ENCODE data around the gene CPB2. TPM values are rescaled to one million over a fixed set of nuclear protein-coding genes. Genes with fewer than 3 reads are reported as not detected.

CPB2 gene
- total RNA-seq, 1 experiment from 2014 or later = 0.15 TPM

DNA sequence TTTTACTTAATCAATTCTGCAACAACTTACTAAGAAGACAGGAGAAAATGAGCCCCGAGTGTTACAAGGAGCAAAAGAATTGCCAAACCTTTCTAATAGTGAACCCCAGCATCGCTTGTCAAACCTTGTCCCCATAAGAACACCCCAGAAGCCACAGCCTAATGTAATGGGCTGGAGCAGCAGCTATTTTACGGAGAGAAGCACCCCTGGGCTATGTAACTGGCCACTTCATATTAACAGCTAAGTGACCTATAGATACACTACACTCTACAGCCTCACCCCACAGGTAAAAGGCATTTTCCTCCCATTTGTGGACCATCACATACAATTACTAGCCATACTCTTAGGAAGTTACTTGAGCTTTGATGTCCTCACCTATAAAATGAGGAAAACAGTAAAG is 27.3 kb upstream of the CPB2 start:
- no peaks in the 10 kb centered on the region for H3K79me2 ChIP-seq (ENCODE audit: insufficient read depth, low read length)
- H3K4me3 ChIP-seq (replicated peaks in 1 of 2; ENCODE audit: low read depth in 1 of 2, low read length in 2 of 2) = no peak overlapping the region
- H4K20me1 ChIP-seq (ENCODE audit: insufficient read depth) = no peaks in the 10 kb centered on the region
- H3K27ac ChIP-seq (ENCODE audit: low read depth, low read length) = no peak overlapping the region
- no peaks in the 10 kb centered on the region for H3K36me3 ChIP-seq (ENCODE audit: control insufficient read depth in 1 of 2, insufficient read depth in 2 of 2, low read length in 2 of 2)
- H3K4me1 ChIP-seq (ENCODE audit: control insufficient read depth in 1 of 2, insufficient read depth in 2 of 2, low read length in 2 of 2) = peaks cover 16 to 18% of the 10 kb centered on the region in 2 experiments
- BruUV-seq (replicated peaks) = no TSS peak
- no peak overlapping the region for H2AFZ ChIP-seq (ENCODE audit: low read depth, low read length, poor library complexity, severe bottlenecking)
- DNase-seq (ENCODE audit: low read depth, low spot score) = no peak
- no peak overlapping the region for H3K4me2 ChIP-seq (ENCODE audit: low read length)
- H3K9me3 ChIP-seq (ENCODE audit: control insufficient read depth in 1 of 2, insufficient read depth in 1 of 2, low read depth in 1 of 2, low read length in 2 of 2) = no peaks in the 10 kb centered on the region
- CTCF ChIA-PET = interaction anchor here (0.8 kb wide), 1 partner anchor 324 kb away, joined by 3 read pairs; no protein-coding TSS in a partner anchor
- peaks cover 35% of the 10 kb centered on the region for H3K27me3 ChIP-seq (ENCODE audit: insufficient read depth, low read length)
- intact Hi-C loops (cut with micrococcal nuclease) = no loop called here
- no peak overlapping the region for H3K9ac ChIP-seq (ENCODE audit: low read length)
- POLR2A ChIA-PET = no interaction called here
- no peak for ATAC-seq
- RAD21 ChIA-PET (ENCODE audit: low non-redundant PET in 1 of 2, low total read pairs in 2 of 2, uncharacterized antibody in 2 of 2, unreplicated experiment in 2 of 2) = no interaction called here
- TF ChIP-seq SIN3A (IDR thresholded peaks at IDR 0.05; ENCODE audit: low read depth) = no peak
- no peak for TF ChIP-seq JUND (IDR thresholded peaks at IDR 0.05)
- TF ChIP-seq ZFX (IDR thresholded peaks at IDR 0.05) = no peak
- TF ChIP-seq CEBPB (IDR thresholded peaks at IDR 0.05; ENCODE audit: low read depth) = no peak
- no peak for TF ChIP-seq RAD21 (IDR thresholded peaks at IDR 0.05; ENCODE audit: low read depth)
- TF ChIP-seq, protein P1, sequence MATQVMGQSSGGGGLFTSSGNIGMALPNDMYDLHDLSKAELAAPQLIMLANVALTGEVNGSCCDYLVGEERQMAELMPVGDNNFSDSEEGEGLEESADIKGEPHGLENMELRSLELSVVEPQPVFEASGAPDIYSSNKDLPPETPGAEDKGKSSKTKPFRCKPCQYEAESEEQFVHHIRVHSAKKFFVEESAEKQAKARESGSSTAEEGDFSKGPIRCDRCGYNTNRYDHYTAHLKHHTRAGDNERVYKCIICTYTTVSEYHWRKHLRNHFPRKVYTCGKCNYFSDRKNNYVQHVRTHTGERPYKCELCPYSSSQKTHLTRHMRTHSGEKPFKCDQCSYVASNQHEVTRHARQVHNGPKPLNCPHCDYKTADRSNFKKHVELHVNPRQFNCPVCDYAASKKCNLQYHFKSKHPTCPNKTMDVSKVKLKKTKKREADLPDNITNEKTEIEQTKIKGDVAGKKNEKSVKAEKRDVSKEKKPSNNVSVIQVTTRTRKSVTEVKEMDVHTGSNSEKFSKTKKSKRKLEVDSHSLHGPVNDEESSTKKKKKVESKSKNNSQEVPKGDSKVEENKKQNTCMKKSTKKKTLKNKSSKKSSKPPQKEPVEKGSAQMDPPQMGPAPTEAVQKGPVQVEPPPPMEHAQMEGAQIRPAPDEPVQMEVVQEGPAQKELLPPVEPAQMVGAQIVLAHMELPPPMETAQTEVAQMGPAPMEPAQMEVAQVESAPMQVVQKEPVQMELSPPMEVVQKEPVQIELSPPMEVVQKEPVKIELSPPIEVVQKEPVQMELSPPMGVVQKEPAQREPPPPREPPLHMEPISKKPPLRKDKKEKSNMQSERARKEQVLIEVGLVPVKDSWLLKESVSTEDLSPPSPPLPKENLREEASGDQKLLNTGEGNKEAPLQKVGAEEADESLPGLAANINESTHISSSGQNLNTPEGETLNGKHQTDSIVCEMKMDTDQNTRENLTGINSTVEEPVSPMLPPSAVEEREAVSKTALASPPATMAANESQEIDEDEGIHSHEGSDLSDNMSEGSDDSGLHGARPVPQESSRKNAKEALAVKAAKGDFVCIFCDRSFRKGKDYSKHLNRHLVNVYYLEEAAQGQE (IDR thresholded peaks at IDR 0.05; ENCODE audit: low read depth) = no peak
- no peak for TF ChIP-seq CBX3 (IDR thresholded peaks at IDR 0.05; ENCODE audit: low read depth)
- TF ChIP-seq, protein P2, sequence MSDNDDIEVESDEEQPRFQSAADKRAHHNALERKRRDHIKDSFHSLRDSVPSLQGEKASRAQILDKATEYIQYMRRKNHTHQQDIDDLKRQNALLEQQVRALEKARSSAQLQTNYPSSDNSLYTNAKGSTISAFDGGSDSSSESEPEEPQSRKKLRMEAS (IDR thresholded peaks at IDR 0.05) = no peak
- TF ChIP-seq ZNF274 (IDR thresholded peaks at IDR 0.05; ENCODE audit: low read depth, low read length) = no peak
- no peak for TF ChIP-seq POLR2AphosphoS5 (IDR thresholded peaks at IDR 0.05; ENCODE audit: low read depth, low read length)
- TF ChIP-seq EGR1 (IDR thresholded peaks at IDR 0.05; ENCODE audit: low read depth) = no peak
- TF ChIP-seq EZH2 (IDR thresholded peaks at IDR 0.05) = no peak
- TF ChIP-seq, protein P3, sequence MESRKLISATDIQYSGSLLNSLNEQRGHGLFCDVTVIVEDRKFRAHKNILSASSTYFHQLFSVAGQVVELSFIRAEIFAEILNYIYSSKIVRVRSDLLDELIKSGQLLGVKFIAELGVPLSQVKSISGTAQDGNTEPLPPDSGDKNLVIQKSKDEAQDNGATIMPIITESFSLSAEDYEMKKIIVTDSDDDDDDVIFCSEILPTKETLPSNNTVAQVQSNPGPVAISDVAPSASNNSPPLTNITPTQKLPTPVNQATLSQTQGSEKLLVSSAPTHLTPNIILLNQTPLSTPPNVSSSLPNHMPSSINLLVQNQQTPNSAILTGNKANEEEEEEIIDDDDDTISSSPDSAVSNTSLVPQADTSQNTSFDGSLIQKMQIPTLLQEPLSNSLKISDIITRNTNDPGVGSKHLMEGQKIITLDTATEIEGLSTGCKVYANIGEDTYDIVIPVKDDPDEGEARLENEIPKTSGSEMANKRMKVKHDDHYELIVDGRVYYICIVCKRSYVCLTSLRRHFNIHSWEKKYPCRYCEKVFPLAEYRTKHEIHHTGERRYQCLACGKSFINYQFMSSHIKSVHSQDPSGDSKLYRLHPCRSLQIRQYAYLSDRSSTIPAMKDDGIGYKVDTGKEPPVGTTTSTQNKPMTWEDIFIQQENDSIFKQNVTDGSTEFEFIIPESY (IDR thresholded peaks at IDR 0.05; ENCODE audit: extremely low read depth, insufficient replicate concordance, low read length) = no peak
- TF ChIP-seq EZH2phosphoT487 (IDR thresholded peaks at IDR 0.05; ENCODE audit: borderline replicate concordance) = no peak
- TF ChIP-seq YY1 (IDR thresholded peaks at IDR 0.05; ENCODE audit: extremely low read depth, insufficient replicate concordance, low read depth, low read length) = no peak
- TF ChIP-seq FOSL1 (IDR thresholded peaks at IDR 0.05; ENCODE audit: low read depth) = no peak
- no peaks in the 10 kb centered on the region for H3K9me2 ChIP-seq (ENCODE audit: insufficient read depth)

All from HCT116 (cell line).